Measurements from ENCODE around the gene SIRT4.

Gene SIRT4

DNA sequence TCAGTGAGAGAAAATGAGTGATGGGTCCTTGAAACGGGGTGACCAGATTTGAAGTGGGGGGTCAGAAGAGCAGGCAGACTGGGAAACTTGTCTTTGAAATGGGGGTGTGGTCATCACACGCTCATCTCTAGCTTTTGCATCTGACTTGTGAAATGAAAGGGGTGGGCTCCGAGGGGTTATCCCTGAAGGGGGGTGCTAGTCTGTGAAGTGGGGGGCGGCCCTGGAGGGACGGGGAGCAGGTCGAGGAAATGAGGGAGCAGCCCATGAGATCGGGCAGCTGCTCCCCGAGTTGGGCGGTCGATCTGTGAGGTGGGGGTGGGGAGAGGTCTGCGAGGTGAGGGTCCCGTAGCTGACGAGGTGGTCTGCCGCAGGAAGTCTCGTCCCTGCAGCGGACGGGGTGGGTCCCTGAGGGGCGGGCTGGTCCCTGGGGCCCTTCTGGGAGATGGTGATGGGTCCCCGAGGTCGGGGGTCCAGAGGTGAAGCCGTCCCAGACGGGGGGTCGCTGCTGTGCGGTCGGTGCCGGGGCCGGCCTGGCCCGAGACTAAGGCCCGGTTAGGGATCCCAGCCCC is 37.1 kb upstream of the SIRT4 start:
- TF ChIP-seq GATA3 (IDR thresholded peaks at IDR 0.05; ENCODE audit: low read depth, low read length) (no peak), GATA2 (IDR thresholded peaks at IDR 0.05; ENCODE audit: low read depth, low read length) (no peak)

- no peak for TF ChIP-seq GATA3 (IDR thresholded peaks at IDR 0.05; ENCODE audit: low read depth, low read length)
- no peak for TF ChIP-seq GATA2 (IDR thresholded peaks at IDR 0.05; ENCODE audit: low read depth, low read length)
These were observed 36.5 kb upstream of the SIRT4 start, which contains the start of gene PXN for GRCh38 chr12:120265473-120266179. PXN (minus strand) TSS chr12:120265730; CDS start chr12:120265629, 101 bp downstream.

- no peak for TF ChIP-seq GATA3 (IDR thresholded peaks at IDR 0.05; ENCODE audit: low read depth, low read length)
- TF ChIP-seq GATA2 (IDR thresholded peaks at IDR 0.05; ENCODE audit: low read depth, low read length) = no peak
These were observed 35.8 kb upstream of the SIRT4 start for GRCh38 chr12:120266180-120266870.

DNA sequence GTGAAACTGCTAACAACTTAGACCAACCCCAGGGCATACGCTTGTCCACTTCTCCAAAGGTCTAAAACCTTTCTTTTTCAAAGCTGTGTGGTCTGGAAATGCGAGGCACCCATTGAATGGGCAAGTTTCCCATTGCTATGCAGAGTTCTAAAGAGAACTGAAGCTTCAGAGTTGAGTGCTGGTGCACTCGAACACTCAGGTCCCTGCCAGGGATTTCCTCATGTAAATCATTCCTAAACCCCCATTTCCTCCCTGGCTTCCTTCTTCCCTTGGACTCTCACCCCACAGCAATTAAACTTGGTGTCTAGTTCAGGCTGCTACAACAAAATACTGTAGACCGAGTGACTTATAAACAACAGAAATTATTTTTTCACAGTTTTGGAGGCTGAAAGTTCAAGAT is 34.4 kb upstream of the SIRT4 start:
- TF ChIP-seq GATA3 (IDR thresholded peaks at IDR 0.05; ENCODE audit: low read depth, low read length) = no peak
- TF ChIP-seq GATA2 (IDR thresholded peaks at IDR 0.05; ENCODE audit: low read depth, low read length) = no peak

DNA sequence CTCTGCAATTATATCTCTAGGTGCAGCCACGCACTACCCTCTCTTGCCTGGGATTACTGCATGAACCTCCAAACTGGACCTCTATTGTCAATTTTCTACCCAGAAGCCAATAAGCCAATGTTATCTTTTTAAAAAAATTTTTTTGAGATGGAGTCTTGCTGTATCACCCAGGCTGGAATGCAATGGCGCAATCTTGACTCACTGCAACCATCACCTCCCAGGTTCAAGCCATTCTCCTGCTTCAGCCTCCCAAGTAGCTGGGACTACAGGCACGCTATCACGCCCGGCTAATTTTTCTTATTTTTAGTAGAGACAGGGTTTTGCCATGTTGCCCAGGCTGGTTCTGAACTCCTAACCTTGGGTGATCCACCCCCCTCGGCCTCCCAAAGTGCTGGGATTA is 25.4 kb upstream of the SIRT4 start:
- TF ChIP-seq GATA2 (IDR thresholded peaks at IDR 0.05; ENCODE audit: low read depth, low read length) (no peak), GATA3 (IDR thresholded peaks at IDR 0.05; ENCODE audit: low read depth, low read length) (no peak)

- TF ChIP-seq GATA2 (IDR thresholded peaks at IDR 0.05; ENCODE audit: low read depth, low read length) = no peak
- no peak for TF ChIP-seq GATA3 (IDR thresholded peaks at IDR 0.05; ENCODE audit: low read depth, low read length)
These were observed 23.7 kb upstream of the SIRT4 start for GRCh38 chr12:120278137-120279069.

DNA sequence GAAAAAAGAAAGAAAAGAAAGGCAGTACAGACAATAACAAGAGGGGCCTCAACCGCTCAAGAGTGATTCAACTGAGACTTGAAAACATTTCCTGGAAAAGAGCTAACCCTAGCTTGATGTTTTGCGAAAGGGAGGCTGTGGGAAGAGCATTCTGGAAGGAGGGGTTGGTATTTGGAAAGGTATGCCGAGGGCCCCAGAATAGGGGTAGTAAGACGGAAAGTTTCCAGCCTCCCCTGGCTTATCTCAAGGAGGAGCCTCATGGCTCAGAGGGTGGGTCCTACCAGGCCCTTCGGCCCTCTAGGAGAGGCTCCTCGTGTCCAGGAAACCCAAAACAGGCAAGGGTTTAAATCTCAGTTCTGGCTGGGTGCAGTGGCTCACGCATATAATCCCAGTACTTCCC is 18.8 kb upstream of the SIRT4 start:
- TF ChIP-seq GATA3 (IDR thresholded peaks at IDR 0.05; ENCODE audit: low read depth, low read length) (no peak), GATA2 (IDR thresholded peaks at IDR 0.05; ENCODE audit: low read depth, low read length) (no peak)

- TF ChIP-seq GATA3 (IDR thresholded peaks at IDR 0.05; ENCODE audit: low read depth, low read length) = no peak
- TF ChIP-seq GATA2 (IDR thresholded peaks at IDR 0.05; ENCODE audit: low read depth, low read length) = no peak
These were observed 17.7 kb upstream of the SIRT4 start for GRCh38 chr12:120284381-120284780.

- TF ChIP-seq GATA2 (IDR thresholded peaks at IDR 0.05; ENCODE audit: low read depth, low read length) = no peak
- TF ChIP-seq GATA3 (IDR thresholded peaks at IDR 0.05; ENCODE audit: low read depth, low read length) = no peak
These were observed 15.2 kb upstream of the SIRT4 start for GRCh38 chr12:120286768-120287490.

- no peak for TF ChIP-seq GATA2 (IDR thresholded peaks at IDR 0.05; ENCODE audit: low read depth, low read length)
- no peak for TF ChIP-seq GATA3 (IDR thresholded peaks at IDR 0.05; ENCODE audit: low read depth, low read length)
These were observed 14.6 kb upstream of the SIRT4 start for GRCh38 chr12:120287491-120287890.

DNA sequence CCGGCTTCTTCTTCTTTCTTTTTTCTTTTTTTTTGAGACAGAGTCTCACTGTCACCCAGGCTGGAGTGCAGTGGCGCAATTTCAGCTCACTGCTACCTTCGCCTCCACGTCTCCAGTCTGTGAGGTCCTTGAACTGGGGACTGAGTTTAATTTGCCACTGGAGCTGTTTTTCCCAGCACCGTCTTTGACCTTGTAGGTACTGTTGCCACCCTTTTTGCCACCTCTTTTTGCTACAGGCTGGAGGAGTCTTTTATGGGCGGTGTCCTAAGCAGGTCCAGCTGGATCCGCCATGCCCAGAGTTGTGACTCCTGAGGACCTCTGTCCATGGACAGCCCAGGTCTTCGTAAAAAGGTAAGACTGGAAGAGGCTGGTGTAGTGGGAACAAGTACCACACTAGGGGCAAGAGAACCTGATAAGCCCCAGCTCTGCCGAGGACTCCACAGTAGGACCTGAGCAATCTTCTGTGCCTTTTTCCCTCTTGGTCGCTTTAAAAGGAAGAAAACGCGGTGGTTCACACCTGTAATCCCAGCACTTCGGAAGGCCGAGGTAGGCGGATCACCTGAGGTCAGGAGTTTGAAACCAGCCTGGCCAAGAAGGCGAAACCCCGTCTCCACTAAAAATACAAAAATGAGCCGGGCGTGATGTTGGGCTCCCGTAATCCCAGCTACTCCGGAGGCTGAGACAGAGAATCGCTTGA is 11.4 kb upstream of the SIRT4 start:
- TF ChIP-seq GATA3 (IDR thresholded peaks at IDR 0.05; ENCODE audit: low read depth, low read length) = no peak
- TF ChIP-seq GATA2 (IDR thresholded peaks at IDR 0.05; ENCODE audit: low read depth, low read length) = no peak

DNA sequence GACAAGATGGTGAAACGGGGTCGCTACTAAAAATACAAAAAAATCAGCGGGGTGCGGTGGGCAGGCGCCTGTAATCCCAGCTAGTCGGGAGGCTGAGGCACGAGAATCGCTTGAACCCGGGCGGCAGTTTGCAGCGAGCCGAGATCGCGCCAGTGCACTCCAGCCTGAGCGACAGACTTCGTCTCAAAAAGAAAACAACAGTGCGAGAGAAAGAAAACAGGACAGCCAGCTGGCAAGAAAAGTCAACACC is 9.8 kb upstream of the SIRT4 start:
- TF ChIP-seq GATA2 (IDR thresholded peaks at IDR 0.05; ENCODE audit: low read depth, low read length) (no peak), GATA3 (IDR thresholded peaks at IDR 0.05; ENCODE audit: low read depth, low read length) (no peak)
